A673 (cell line): ENCODE results near the gene FOXI1.

ENCODE experiments used
- CTCF ChIP-seq: fragments of 300-800, 200-600 bp; sonication (generic); conservative IDR thresholded peaks from 2 replicates; pipeline ENCODE4 v1.5.1; 2017; ENCODE audit warnings: low read depth, mild to moderate bottlenecking, antibody characterized with exemption, low read length, moderate library complexity, mixed read lengths
- EZH2 ChIP-seq: fragments of 200-600 bp; sonication (generic); IDR thresholded peaks from 2 replicates; pipeline ENCODE4 v1.6.1; 2017; ENCODE audit warnings: borderline replicate concordance, low read depth, mild to moderate bottlenecking, mixed read lengths, antibody characterized with exemption, low read length; ENCODE audit not compliant: poor library complexity, severe bottlenecking

- no peak for TF ChIP-seq CTCF
- no peak for TF ChIP-seq EZH2
Measured at GRCh38 chr5:170149206-170149515, 43.5 kb downstream of the FOXI1 start.
